BE2C (cell line): Measurements from ENCODE around the gene SLC12A3.

ENCODE experiments used
- DNase-seq: peaks from one replicate; pipeline ENCODE4 v3.0.0-alpha.2; 2020
- H3K27me3 ChIP-seq: fragments of 250-450 bp; sonication (Bioruptor Pico); 2 replicates; pipeline ENCODE4 v1.5.1; 2020; ENCODE audit warnings: mild to moderate bottlenecking
- H3K36me3 ChIP-seq: fragments of 250-450 bp; sonication (Bioruptor Pico); 2 replicates; pipeline ENCODE4 v1.5.1; 2020; ENCODE audit warnings: mild to moderate bottlenecking
- H3K4me1 ChIP-seq: fragments of 250-450 bp; sonication (Bioruptor Pico); 2 replicates; pipeline ENCODE4 v1.5.1; 2020
- H3K4me3 ChIP-seq: 2 replicates; pipeline ENCODE4 v1.5.1; 2011; ENCODE audit warnings: low read depth, low read length
- H3K9me3 ChIP-seq: fragments of 250-450 bp; sonication (Bioruptor Pico); 2 replicates; pipeline ENCODE4 v1.5.1; 2020
- CTCF ChIP-seq: IDR thresholded peaks from 2 replicates; pipeline ENCODE4 v1.5.1; 2012; ENCODE audit warnings: mild to moderate bottlenecking, low read depth, low read length

Gene SLC12A3

GRCh38 chr16:56911771-56912571 lies 47.0 kb downstream of the SLC12A3 start:
- Histone ChIP-seq H3K4me3 (no peak overlapping the region), H3K9me3 (no peaks in the 10 kb centered on the region), H3K36me3 (no peaks in the 10 kb centered on the region), H3K4me1 (0 out of 2 replicates have a peak, but pooled peaks cover 3% of the 10 kb centered on the region), H3K27me3 (no peaks in the 10 kb centered on the region)
- DNase-seq: no peak
- no peak for TF ChIP-seq CTCF

GRCh38 chr16:56912746-56913708 lies 48.0 kb downstream of the SLC12A3 start:
- no peaks in the 10 kb centered on the region for H3K36me3 ChIP-seq
- DNase-seq: no peak
- no peaks in the 10 kb centered on the region for H3K9me3 ChIP-seq
- no peaks in the 10 kb centered on the region for H3K27me3 ChIP-seq
- TF ChIP-seq CTCF: no peak
- no peak overlapping the region for H3K4me3 ChIP-seq
- H3K4me1 ChIP-seq: 0 out of 2 replicates have a peak, but pooled peaks cover 3% of the 10 kb centered on the region

- Histone ChIP-seq H3K9me3 (no peaks in the 10 kb centered on the region), H3K4me3 (no peak overlapping the region), H3K36me3 (no peaks in the 10 kb centered on the region), H3K4me1 (0 out of 2 replicates have a peak, but pooled peaks cover 3% of the 10 kb centered on the region), H3K27me3 (no peaks in the 10 kb centered on the region)
- no peak for TF ChIP-seq CTCF
- DNase-seq: no peak
Observed at GRCh38 chr16:56914896-56915295, 49.9 kb downstream of the SLC12A3 start.

- Histone ChIP-seq H3K9me3 (no peaks in the 10 kb centered on the region), H3K36me3 (no peaks in the 10 kb centered on the region), H3K4me1 (0 out of 2 replicates have a peak, but pooled peaks cover 3% of the 10 kb centered on the region), H3K27me3 (no peaks in the 10 kb centered on the region), H3K4me3 (no peak overlapping the region)
- DNase-seq: no peak
- no peak for TF ChIP-seq CTCF
Observed at GRCh38 chr16:56915336-56916119, 50.5 kb downstream of the SLC12A3 start.

- H3K27me3 ChIP-seq: no peaks in the 10 kb centered on the region
- H3K36me3 ChIP-seq: no peaks in the 10 kb centered on the region
- H3K4me1 ChIP-seq: no peaks in the 10 kb centered on the region
- no peak for DNase-seq
- H3K4me3 ChIP-seq: no peak overlapping the region
- no peak for TF ChIP-seq CTCF
- no peaks in the 10 kb centered on the region for H3K9me3 ChIP-seq
Observed at GRCh38 chr16:56916571-56917403, 51.8 kb downstream of the SLC12A3 start.
